HCT116 (cell line): ENCODE measurements around the gene PTPN18. TPM values are rescaled to one million over a fixed set of nuclear protein-coding genes. Genes with fewer than 3 reads are reported as not detected.
A peak's percentile ranks its signal among the peaks of the same experiment; 100 is the strongest.

Source experiments
- ATAC-seq: fragments of 200-7000 bp; cut with Tn5 transposase; 2 replicates; pipeline ENCODE4 v1.9.1; 2020; ENCODE audit warnings: mild to moderate bottlenecking, moderate library complexity
- BruUV-seq: library from RNA; stranded (reverse); fragments of 400-500 nt; replicated peaks from 2 replicates; lab custom pipeline; 2021; lab: Mats Ljungman, UMichigan
- CTCF ChIA-PET: fragments of 300-600 bp; sonication (Branson Sonifier 250); formaldehyde crosslinking; loops from one replicate; lab custom pipeline; 2021; ENCODE audit warnings: antibody characterized with exemption; lab: Charles Lee
- POLR2A ChIA-PET: fragments of 300-600, 350-600 bp; sonication (Branson Sonifier 250); formaldehyde crosslinking; loops from one replicate; lab custom pipeline; 2021; ENCODE audit warnings: antibody characterized with exemption; lab: Charles Lee
- RAD21 ChIA-PET, 2 experiments: fragments of 300-600 bp; sonication (Branson Sonifier 250); formaldehyde crosslinking; loops; one replicate each; lab custom pipeline; 2023; ENCODE audit warnings: low total read pairs in 2 of 2; ENCODE audit not compliant: uncharacterized antibody in 2 of 2, unreplicated experiment in 2 of 2, low non-redundant PET in 1 of 2; lab: Charles Lee
- DNase-seq: peaks from one replicate; pipeline ENCODE4 v3.0.0-alpha.2; 2010; ENCODE audit warnings: low read depth, low spot score
- H2AFZ ChIP-seq: fragments of 200-600 bp; shearing (Covaris generic), sonication (generic); 2 replicates; pipeline ENCODE4 v1.6.1; 2017; ENCODE audit warnings: low read depth, mixed run types, mixed read lengths, antibody characterized with exemption, low read length; ENCODE audit not compliant: poor library complexity, severe bottlenecking
- H3K27ac ChIP-seq: 2 replicates; pipeline ENCODE4 v1.5.1; 2012; ENCODE audit warnings: low read depth, low read length
- H3K27me3 ChIP-seq: fragments of 200-600 bp; sonication (generic); 2 replicates; pipeline ENCODE4 v1.6.1; 2016; ENCODE audit warnings: mixed run types, low read length, mixed read lengths; ENCODE audit not compliant: insufficient read depth
- H3K36me3 ChIP-seq, 2 experiments: fragments of 200-500 bp in 1 of 2; fragments of 200-600 bp in 1 of 2; sonication (Bioruptor generic) in 1 of 2; sonication (generic) in 1 of 2; 2 replicates each; pipeline versions ENCODE4 v1.5.1 to v1.6.1; 2014 to 2016; ENCODE audit warnings: low read length in 2 of 2, inconsistent platforms in 1 of 2, mixed read lengths in 1 of 2, mixed run types in 1 of 2; ENCODE audit not compliant: insufficient read depth in 2 of 2, control insufficient read depth in 1 of 2
- H3K4me1 ChIP-seq, 2 experiments: fragments of 200-600 bp in 1 of 2; sonication (generic) in 1 of 2; 2 replicates each; pipeline versions ENCODE4 v1.5.1 to v1.6.1; 2012 to 2017; ENCODE audit warnings: low read length in 2 of 2, inconsistent platforms in 1 of 2, mild to moderate bottlenecking in 1 of 2, mixed read lengths in 1 of 2, mixed run types in 1 of 2, moderate library complexity in 1 of 2; ENCODE audit not compliant: insufficient read depth in 2 of 2, control insufficient read depth in 1 of 2
- H3K4me2 ChIP-seq: fragments of 200-600 bp; sonication (generic); 2 replicates; pipeline ENCODE4 v1.6.1; 2017; ENCODE audit warnings: mixed run types, low read length, mixed read lengths
- H3K4me3 ChIP-seq, 2 experiments: fragments of 200-600 bp in 1 of 2; sonication (generic) in 1 of 2; replicated peaks in 1 of 2; 2 replicates each; pipeline ENCODE4 v1.5.1; 2011 to 2016; ENCODE audit warnings: low read length in 2 of 2, control low read depth in 1 of 2, low read depth in 1 of 2, mild to moderate bottlenecking in 1 of 2, mixed read lengths in 1 of 2, mixed run types in 1 of 2
- H3K79me2 ChIP-seq: fragments of 200-600 bp; sonication (generic); 2 replicates; pipeline ENCODE4 v1.6.1; 2017; ENCODE audit warnings: mild to moderate bottlenecking, mixed run types, low read length, moderate library complexity, mixed read lengths; ENCODE audit not compliant: insufficient read depth
- H3K9ac ChIP-seq: fragments of 200-600 bp; sonication (generic); 2 replicates; pipeline ENCODE4 v1.6.1; 2016; ENCODE audit warnings: low read length, mixed read lengths
- H3K9me2 ChIP-seq: fragments of 200-600 bp; sonication (generic), shearing (Covaris generic); 2 replicates; pipeline ENCODE4 v1.6.1; 2017; ENCODE audit warnings: mixed run types, mild to moderate bottlenecking, moderate library complexity; ENCODE audit not compliant: insufficient read depth
- H3K9me3 ChIP-seq, 2 experiments: fragments of 200-500 bp in 1 of 2; fragments of 200-600 bp in 1 of 2; sonication (Bioruptor generic) in 1 of 2; sonication (generic) in 1 of 2; 2 replicates each; pipeline ENCODE4 v1.6.1; 2014 to 2017; ENCODE audit warnings: low read length in 2 of 2, mixed read lengths in 2 of 2, inconsistent platforms in 1 of 2, low read depth in 1 of 2, mild to moderate bottlenecking in 1 of 2, mixed run types in 1 of 2, moderate library complexity in 1 of 2; ENCODE audit not compliant: control insufficient read depth in 1 of 2, insufficient read depth in 1 of 2
- H4K20me1 ChIP-seq: fragments of 200-600 bp; sonication (generic), shearing (Covaris generic); 2 replicates; pipeline ENCODE4 v1.6.1; 2017; ENCODE audit warnings: mixed run types, mild to moderate bottlenecking, moderate library complexity; ENCODE audit not compliant: insufficient read depth
- CBX3 ChIP-seq: IDR thresholded peaks from 2 replicates; pipeline ENCODE4 v1.6.1; 2012; ENCODE audit warnings: low read depth
- EGR1 ChIP-seq: IDR thresholded peaks from 2 replicates; pipeline ENCODE4 v1.6.1; 2012; ENCODE audit warnings: low read depth
- ELF1 ChIP-seq: IDR thresholded peaks from 2 replicates; pipeline ENCODE4 v1.6.1; 2012; ENCODE audit warnings: low read depth, borderline replicate concordance
- EZH2 ChIP-seq: fragments of 200-600 bp; sonication (generic); IDR thresholded peaks from 2 replicates; pipeline ENCODE4 v1.6.1; 2017; ENCODE audit warnings: antibody characterized with exemption, mixed run types
- FOSL1 ChIP-seq: IDR thresholded peaks from 2 replicates; pipeline ENCODE4 v1.6.1; 2012; ENCODE audit warnings: low read depth
- POLR2A ChIP-seq: IDR thresholded peaks from 2 replicates; pipeline ENCODE4 v1.7.0; 2011; ENCODE audit warnings: borderline replicate concordance; ENCODE audit not compliant: insufficient read depth, insufficient read length; ENCODE audit errors: extremely low read depth
- RAD21 ChIP-seq: IDR thresholded peaks from 2 replicates; pipeline ENCODE4 v1.6.1; 2012; ENCODE audit warnings: low read depth, mild to moderate bottlenecking
- SIN3A ChIP-seq: IDR thresholded peaks from 2 replicates; pipeline ENCODE4 v1.6.1; 2012; ENCODE audit warnings: low read depth
- SP1 ChIP-seq: IDR thresholded peaks from 2 replicates; pipeline ENCODE4 v1.6.1; 2012; ENCODE audit warnings: low read depth
- SRF ChIP-seq: IDR thresholded peaks from 2 replicates; pipeline ENCODE4 v1.6.1; 2012; ENCODE audit warnings: low read depth
- TCF7L2 ChIP-seq: IDR thresholded peaks from 2 replicates; pipeline ENCODE4 v1.7.0; 2011; ENCODE audit warnings: borderline replicate concordance, inconsistent platforms; ENCODE audit not compliant: insufficient read depth, insufficient read length; ENCODE audit errors: extremely low read depth
- YY1 ChIP-seq: IDR thresholded peaks from 2 replicates; pipeline ENCODE4 v1.6.1; 2011; ENCODE audit warnings: low read length, low read depth, moderate library complexity, mild to moderate bottlenecking; ENCODE audit not compliant: insufficient replicate concordance; ENCODE audit errors: extremely low read depth
- ZFX ChIP-seq: fragments of 450-650 bp; IDR thresholded peaks from 2 replicates; pipeline ENCODE4 v1.6.1; 2017
- ZNF274 ChIP-seq: fragments of 200-500 bp; sonication (Bioruptor generic); IDR thresholded peaks from 2 replicates; pipeline ENCODE4 v1.6.1; 2014; ENCODE audit warnings: mild to moderate bottlenecking, low read depth, low read length, inconsistent platforms
- intact Hi-C: fragments of 100-400 bp; cut with micrococcal nuclease; formaldehyde crosslinking; loops from 2 replicates; pipeline ENCODE4 v1.10.0; 2022
- total RNA-seq: library from RNA; stranded (reverse); gene quantifications from one replicate; pipeline ENCODE4 v1.2.1, GENCODE V29; 2021; ENCODE audit not compliant: unreplicated experiment
- TF ChIP-seq, protein P1 (sequence below): IDR thresholded peaks from 2 replicates; pipeline ENCODE4 v1.6.1; 2012; ENCODE audit warnings: low read depth
- TF ChIP-seq, protein P2 (sequence below), 3 experiments: fragments of 200-600 bp in 1 of 3; sonication (generic) in 1 of 3; IDR thresholded peaks in 2 of 3; conservative IDR thresholded peaks in 1 of 3; 2 replicates each; pipeline ENCODE4 v1.5.1; 2012 to 2017; ENCODE audit warnings: low read depth in 2 of 3, low read length in 2 of 3, antibody characterized with exemption in 1 of 3, borderline replicate concordance in 1 of 3, control low read depth in 1 of 3, mild to moderate bottlenecking in 1 of 3, mixed read lengths in 1 of 3, mixed run types in 1 of 3, moderate library complexity in 1 of 3; ENCODE audit not compliant: insufficient read depth in 1 of 3
- TF ChIP-seq, protein P3 (sequence below): IDR thresholded peaks from 2 replicates; pipeline ENCODE4 v1.6.1; 2011; ENCODE audit warnings: mild to moderate bottlenecking, low read length, moderate library complexity; ENCODE audit not compliant: insufficient replicate concordance; ENCODE audit errors: extremely low read depth
- TF ChIP-seq, protein P4 (sequence below): IDR thresholded peaks from 2 replicates; pipeline ENCODE4 v1.6.1; 2012
- TF ChIP-seq, protein P5 (sequence below): IDR thresholded peaks from 2 replicates; pipeline ENCODE4 v1.6.1; 2012

PTPN18 gene
- total RNA-seq, 1 experiment from 2014 or later: 52.4 TPM

DNA sequence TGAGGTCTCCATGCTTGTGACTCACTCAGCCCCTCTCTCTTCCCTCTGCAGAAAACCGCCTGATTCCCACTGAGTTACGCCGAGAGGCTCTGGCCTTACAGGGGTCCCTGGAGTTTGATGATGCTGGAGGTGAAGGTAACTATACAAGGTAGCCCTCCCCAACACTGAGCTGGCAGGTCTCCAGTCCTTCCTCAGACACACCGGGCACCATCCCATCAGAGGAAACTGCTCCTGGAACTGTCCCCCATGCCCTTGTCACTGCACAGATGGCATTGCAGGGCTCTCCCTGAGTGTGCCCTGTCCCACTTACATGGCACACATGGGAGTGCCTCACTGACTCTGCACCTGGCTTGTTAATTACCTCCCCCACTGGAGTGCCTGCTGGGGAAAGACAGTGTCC is 11.3 kb upstream of the PTPN18 start:
- Histone ChIP-seq H3K9me2 (no peaks in the 10 kb centered on the region), H3K9me3 (no peaks in the 10 kb centered on the region), H3K27me3 (no peaks in the 10 kb centered on the region), H3K4me1 (peaks cover 3 to 14% of the 10 kb centered on the region in 2 experiments; a peak in 2 of 4 replicates), H3K36me3 (peaks cover 31 to 45% of the 10 kb centered on the region in 2 experiments), H3K4me2 (peak overlapping the region; percentile 91; the same call in 1 of the 2 replicates), H3K4me3 (no peak overlapping the region; a peak in 1 of 4 replicates), H3K9ac (no peak overlapping the region), H4K20me1 (peaks cover 8% of the 10 kb centered on the region; the same call in 1 of the 2 replicates), H2AFZ (no peak overlapping the region), H3K79me2 (peaks cover 32% of the 10 kb centered on the region), H3K27ac (no peak overlapping the region)
- intact Hi-C loops: loop anchor here (5.0 kb wide), 1 partner anchor 748 kb away; the partner anchor contains the start of gene FAM168B
- CTCF ChIA-PET: no interaction called here
- DNase-seq (no peak), ATAC-seq (no peak)
- RAD21 ChIA-PET: no interaction called here
- no TSS peak for BruUV-seq
- POLR2A ChIA-PET: no interaction called here
- TF ChIP-seq, protein P1, sequence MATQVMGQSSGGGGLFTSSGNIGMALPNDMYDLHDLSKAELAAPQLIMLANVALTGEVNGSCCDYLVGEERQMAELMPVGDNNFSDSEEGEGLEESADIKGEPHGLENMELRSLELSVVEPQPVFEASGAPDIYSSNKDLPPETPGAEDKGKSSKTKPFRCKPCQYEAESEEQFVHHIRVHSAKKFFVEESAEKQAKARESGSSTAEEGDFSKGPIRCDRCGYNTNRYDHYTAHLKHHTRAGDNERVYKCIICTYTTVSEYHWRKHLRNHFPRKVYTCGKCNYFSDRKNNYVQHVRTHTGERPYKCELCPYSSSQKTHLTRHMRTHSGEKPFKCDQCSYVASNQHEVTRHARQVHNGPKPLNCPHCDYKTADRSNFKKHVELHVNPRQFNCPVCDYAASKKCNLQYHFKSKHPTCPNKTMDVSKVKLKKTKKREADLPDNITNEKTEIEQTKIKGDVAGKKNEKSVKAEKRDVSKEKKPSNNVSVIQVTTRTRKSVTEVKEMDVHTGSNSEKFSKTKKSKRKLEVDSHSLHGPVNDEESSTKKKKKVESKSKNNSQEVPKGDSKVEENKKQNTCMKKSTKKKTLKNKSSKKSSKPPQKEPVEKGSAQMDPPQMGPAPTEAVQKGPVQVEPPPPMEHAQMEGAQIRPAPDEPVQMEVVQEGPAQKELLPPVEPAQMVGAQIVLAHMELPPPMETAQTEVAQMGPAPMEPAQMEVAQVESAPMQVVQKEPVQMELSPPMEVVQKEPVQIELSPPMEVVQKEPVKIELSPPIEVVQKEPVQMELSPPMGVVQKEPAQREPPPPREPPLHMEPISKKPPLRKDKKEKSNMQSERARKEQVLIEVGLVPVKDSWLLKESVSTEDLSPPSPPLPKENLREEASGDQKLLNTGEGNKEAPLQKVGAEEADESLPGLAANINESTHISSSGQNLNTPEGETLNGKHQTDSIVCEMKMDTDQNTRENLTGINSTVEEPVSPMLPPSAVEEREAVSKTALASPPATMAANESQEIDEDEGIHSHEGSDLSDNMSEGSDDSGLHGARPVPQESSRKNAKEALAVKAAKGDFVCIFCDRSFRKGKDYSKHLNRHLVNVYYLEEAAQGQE: no peak
- no peak for TF ChIP-seq SRF
- no peak for TF ChIP-seq EZH2
- no peak for TF ChIP-seq TCF7L2
- TF ChIP-seq RAD21: no peak
- TF ChIP-seq, protein P2, sequence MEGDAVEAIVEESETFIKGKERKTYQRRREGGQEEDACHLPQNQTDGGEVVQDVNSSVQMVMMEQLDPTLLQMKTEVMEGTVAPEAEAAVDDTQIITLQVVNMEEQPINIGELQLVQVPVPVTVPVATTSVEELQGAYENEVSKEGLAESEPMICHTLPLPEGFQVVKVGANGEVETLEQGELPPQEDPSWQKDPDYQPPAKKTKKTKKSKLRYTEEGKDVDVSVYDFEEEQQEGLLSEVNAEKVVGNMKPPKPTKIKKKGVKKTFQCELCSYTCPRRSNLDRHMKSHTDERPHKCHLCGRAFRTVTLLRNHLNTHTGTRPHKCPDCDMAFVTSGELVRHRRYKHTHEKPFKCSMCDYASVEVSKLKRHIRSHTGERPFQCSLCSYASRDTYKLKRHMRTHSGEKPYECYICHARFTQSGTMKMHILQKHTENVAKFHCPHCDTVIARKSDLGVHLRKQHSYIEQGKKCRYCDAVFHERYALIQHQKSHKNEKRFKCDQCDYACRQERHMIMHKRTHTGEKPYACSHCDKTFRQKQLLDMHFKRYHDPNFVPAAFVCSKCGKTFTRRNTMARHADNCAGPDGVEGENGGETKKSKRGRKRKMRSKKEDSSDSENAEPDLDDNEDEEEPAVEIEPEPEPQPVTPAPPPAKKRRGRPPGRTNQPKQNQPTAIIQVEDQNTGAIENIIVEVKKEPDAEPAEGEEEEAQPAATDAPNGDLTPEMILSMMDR (IDR thresholded peaks at IDR 0.05 in 2 of 3, conservative IDR thresholded peaks at IDR 0.05 in 1 of 3; ENCODE audit: borderline replicate concordance in 1 of 3, insufficient read depth in 1 of 3, low read depth in 2 of 3, low read length in 2 of 3): no peak
- no peak for TF ChIP-seq ZNF274
- TF ChIP-seq, protein P3, sequence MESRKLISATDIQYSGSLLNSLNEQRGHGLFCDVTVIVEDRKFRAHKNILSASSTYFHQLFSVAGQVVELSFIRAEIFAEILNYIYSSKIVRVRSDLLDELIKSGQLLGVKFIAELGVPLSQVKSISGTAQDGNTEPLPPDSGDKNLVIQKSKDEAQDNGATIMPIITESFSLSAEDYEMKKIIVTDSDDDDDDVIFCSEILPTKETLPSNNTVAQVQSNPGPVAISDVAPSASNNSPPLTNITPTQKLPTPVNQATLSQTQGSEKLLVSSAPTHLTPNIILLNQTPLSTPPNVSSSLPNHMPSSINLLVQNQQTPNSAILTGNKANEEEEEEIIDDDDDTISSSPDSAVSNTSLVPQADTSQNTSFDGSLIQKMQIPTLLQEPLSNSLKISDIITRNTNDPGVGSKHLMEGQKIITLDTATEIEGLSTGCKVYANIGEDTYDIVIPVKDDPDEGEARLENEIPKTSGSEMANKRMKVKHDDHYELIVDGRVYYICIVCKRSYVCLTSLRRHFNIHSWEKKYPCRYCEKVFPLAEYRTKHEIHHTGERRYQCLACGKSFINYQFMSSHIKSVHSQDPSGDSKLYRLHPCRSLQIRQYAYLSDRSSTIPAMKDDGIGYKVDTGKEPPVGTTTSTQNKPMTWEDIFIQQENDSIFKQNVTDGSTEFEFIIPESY: no peak
- TF ChIP-seq POLR2A: no peak
- no peak for TF ChIP-seq ELF1
- TF ChIP-seq EGR1: no peak
- TF ChIP-seq YY1: no peak
- no peak for TF ChIP-seq SIN3A
- TF ChIP-seq, protein P4, sequence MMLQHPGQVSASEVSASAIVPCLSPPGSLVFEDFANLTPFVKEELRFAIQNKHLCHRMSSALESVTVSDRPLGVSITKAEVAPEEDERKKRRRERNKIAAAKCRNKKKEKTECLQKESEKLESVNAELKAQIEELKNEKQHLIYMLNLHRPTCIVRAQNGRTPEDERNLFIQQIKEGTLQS: no peak
- TF ChIP-seq ZFX: no peak
- TF ChIP-seq SP1: no peak
- no peak for TF ChIP-seq FOSL1
- no peak for TF ChIP-seq CBX3
- TF ChIP-seq, protein P5, sequence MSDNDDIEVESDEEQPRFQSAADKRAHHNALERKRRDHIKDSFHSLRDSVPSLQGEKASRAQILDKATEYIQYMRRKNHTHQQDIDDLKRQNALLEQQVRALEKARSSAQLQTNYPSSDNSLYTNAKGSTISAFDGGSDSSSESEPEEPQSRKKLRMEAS: no peak
